Activated CD4-positive, alpha-beta T cell treated with anti-CD3 and anti-CD28 coated beads, Interleukin-2, amount 50 U/mL, for 1 hour (primary cell): ENCODE measurements around the gene SLC25A28.

Experiments used
- DNase-seq: peaks from one replicate; pipeline ENCODE4 v3.0.0-alpha.2; 2020

Gene SLC25A28, protein sequence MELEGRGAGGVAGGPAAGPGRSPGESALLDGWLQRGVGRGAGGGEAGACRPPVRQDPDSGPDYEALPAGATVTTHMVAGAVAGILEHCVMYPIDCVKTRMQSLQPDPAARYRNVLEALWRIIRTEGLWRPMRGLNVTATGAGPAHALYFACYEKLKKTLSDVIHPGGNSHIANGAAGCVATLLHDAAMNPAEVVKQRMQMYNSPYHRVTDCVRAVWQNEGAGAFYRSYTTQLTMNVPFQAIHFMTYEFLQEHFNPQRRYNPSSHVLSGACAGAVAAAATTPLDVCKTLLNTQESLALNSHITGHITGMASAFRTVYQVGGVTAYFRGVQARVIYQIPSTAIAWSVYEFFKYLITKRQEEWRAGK

DNA sequence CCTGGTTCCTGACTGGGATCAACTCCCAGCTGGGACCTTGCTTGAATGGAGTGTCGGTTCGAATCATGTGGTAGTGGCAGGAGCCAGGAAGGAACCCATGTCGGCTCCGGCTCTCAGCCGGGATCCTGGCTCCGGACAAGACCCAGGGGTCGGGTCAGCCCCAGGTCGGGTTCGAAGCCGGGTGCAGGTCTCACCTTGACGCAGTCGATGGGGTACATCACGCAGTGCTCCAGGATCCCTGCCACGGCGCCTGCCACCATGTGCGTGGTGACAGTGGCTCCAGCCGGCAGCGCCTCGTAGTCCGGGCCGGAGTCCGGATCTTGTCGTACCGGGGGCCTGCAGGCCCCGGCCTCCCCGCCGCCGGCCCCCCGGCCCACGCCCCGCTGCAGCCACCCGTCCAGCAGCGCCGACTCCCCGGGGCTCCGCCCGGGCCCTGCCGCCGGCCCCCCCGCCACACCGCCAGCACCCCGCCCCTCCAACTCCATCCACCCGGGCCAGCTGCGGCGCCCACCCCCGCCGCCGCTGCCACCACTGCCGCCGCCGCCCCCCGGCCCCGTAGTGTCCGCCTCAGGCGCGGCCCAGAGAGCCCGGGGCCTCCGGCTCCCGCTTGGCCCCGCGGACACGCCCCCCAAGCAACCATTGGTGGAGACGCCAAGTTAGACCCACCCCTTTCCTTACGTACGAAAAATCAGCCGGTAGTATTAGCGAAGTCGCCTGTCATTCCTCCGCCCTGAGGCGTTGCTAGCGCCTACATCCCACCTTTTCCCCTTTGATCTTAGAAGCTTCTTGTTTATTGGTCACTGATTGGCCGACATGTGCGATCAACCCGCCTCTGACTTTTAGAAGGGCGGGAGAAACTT, at the start of gene SLC25A28:
SLC25A28 (minus strand) TSS at position 589 of the 860 bp plus-strand sequence; CDS start at position 485, 104 bp downstream.
- DNase-seq, result peak; percentile 90

GRCh38 chr10:99667108-99667751, 47.0 kb upstream of the SLC25A28 start:
- no peak for DNase-seq

DNA sequence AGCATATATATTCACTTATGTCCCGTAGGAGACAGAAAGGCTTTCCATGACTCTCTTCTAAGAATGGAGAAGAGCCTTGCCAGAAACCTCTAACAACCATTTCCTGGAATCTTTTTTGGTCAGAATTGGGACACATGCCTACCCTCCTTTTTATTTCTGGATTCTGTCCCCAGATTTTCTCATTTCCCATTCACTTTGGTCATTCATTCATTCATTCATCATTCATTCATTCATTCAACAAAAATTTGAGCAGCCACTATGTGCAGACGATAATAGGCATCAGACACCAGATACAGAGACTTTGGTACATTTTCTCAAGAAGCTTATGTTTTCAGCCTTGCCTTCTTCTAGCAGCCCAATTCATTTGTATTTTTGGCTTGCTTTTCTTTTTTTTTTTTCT, 45.1 kb upstream of the SLC25A28 start:
- DNase-seq, result no peak

GRCh38 chr10:99661377-99661763, 41.1 kb upstream of the SLC25A28 start:
- no peak for DNase-seq

DNA sequence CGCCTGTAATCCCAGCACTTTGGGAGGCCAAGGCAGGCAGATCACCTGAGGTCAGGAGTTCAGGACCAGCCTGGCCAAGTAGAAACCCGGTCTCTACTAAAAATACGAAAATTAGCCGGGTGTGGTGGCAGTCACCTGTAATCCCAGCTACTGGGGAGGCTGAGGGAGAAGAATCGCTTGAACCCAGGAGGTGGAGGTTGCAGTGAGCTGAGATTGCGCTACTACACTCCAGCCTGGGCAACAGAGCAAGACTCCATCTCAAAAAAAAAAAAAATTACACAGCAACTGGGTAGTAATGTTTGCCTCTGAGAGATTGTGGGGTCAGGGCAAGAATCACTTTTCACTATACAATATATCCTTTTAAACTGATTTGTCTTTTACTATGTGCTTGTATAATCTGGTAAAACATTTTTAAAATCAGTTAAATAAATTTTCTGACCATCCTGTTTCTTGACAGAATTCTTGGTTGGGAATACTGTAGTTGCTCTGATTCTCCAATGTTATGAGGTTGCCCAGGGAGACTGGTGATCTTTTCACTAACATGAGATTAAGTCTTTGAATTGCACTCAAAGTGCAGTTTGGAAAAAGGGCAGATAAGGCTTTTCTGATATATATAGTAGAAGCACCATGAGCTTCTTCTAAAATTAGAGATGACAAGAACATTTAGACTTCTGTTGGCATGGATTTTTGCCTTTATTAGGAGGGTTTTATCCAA, 40.6 kb upstream of the SLC25A28 start:
- no peak for DNase-seq

DNA sequence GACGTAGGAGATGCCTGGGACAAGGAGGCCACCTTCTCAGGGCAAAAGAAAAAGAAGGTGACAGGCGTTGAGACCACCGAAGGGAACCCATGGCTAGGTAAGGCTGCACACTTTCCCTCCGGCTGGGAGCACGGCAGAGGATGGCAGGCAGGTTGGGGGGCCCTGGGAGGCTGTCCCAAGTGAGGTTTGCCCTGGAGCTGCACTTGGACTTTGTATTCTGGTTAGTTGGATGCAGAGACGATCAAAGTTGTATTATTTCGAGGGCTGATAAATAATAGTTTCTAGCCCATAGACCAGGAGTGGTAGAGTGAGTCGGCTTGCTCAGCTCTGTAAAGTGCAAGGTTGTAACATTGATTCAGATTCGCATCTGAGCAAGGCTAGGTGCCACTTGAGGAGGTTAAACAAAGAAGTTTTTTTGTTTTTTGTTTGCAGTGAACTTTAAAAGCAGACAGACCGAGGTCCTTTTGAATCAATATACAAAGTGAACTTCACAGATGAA, 39.7 kb upstream of the SLC25A28 start:
- no peak for DNase-seq

DNA sequence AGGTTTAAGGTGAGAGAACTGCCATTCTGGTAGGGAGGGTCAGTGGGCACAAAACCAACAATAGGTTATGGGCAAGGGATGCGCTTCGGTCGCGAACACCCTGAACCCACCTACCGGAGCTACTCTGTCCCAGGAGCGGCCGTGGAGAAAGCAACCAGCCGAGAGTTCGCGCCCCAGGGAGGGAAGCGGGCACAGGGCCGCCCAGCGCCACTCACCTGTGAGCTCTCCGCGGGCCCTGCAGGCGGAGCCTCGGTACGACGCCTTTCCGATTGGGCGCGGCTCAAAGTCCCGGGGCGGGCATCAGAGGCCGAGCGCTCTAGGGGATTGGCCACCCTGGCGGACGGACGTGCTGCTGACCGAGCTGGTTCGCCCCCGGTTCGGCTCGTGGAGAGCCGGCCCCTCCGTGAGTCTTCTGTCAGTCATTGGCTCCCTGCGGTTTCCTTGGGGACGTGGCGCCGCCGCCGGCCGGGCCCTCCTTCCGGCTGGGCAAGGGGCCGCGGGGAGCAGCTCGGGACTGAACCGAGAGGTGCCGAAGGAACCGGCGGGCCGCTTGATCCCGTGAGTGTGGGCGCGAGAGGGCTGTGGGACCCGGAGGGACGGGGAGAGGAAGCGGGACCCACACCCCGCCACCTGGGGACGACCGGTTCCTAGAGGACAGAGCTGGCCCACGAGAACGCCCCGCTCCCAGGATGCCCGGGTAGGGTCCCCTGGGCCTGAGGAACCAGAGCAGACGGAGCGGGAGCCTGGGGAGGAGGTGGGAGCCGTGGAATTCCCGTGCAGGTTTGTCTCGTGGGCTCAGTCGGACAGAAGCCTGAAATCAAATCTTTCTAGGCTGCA, 39.0 kb upstream of the SLC25A28 start, which contains the start of gene ENTPD7:
ENTPD7 (plus strand) TSS at position 479 of the 837 bp plus-strand sequence. CDS start 448 bp downstream, outside the sequence.
- peak; percentile 85 for DNase-seq

GRCh38 chr10:99658622-99659030, 38.4 kb upstream of the SLC25A28 start:
- DNase-seq, result peak; percentile 18

DNA sequence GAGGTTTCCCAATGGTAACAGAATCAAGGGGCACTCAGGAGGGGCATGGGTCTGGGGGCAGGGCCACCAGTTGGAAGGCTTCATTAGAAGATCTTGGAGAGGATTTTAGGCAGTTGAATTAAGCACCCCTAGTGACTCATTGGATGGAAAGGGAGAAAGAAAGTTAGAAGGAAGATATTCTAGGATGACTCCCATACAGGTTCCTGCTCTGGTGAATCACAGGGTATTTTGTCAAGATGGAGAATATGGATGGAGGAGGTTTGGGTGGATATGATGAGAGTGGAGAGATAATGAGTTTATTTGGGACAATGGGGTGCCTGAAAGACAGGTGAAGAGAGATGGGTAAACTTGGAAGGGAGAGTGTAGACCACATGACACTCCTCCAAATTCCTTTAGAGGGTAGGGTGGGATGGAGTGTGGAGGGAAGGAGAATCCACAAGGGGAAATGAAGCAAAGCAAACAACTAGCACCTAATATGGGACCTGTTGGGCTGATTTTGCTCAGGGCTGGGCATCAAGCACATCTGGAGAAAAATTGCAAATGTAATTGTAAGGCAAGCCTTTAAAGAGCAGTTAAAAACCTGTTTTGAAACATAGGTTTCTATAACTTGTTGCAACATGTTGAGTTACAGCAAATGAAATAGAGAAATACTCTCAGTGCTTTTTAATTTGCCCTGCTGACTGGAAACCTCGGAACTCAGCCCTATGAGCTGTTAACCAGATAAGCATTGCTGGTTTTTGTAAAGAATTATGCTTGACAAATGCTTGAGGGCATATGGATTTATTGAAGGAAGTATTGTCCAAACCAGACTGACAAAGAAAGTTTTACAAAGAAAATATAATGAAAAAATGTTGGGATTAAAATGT, 36.2 kb upstream of the SLC25A28 start:
- DNase-seq, result no peak

DNA sequence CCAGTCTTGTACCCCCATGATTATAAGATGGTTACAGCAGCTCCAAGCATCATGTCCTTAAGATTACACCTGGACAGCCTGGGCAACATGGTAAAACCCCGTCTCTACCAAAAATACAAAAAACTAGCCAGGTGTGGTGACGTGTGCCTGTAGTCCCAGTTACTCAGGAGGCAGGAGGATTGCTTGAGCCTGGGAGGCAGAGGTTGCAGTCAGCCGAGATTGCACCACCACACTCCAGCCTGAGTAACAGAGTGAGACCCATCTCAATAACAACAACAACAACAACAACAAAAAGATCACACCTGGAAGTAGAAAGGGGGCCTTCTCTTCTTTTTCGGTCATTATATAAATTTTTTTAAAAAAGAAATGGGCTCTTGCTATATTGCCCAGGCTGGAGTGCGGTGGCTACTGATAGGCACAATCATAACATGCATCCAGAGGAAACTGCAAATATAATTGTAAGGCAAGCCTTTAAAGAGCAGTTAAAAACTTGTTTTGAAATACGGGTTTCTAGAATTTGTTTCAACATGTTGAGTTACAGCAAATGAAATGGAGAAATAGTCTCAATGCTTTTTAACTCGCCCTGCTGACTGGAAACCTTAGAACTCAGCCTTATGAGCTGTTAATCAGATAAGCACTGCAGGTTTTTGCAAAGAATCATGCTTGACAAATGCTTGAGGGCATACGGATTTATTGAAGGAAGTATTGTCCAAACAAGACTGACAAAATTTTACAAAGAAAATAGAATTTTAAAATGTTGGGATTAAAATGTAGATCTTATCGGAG, 34.3 kb upstream of the SLC25A28 start:
- no peak for DNase-seq

DNA sequence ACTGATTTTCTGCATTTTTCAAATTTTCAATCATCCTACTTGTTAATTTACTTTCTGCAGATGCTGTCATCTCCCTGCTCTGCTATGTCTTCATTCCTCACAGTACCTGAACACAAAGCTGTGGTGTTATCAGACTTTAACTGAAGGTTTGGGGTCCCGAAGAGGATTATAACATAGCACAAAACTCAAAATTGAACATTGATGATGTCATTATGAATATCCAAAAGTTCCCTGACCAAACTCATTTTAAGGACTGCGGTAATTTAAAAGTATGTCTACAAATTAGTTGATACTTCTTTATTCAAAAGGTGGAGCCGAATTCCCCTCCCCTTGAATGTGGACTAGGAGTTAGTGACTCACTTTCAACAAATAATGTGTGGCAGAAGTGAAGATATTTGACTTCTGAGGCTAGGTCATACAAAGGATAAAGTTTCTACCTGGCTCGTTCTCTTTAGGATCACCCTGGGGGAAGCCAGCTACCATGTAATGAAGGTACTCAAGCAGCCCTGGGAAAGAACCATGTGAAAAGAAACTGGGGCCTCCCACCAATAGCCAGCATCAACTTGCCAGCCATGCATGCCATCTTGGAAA, 32.7 kb upstream of the SLC25A28 start:
- no peak for DNase-seq

GRCh38 chr10:99648717-99649116, 28.5 kb upstream of the SLC25A28 start:
- no peak for DNase-seq

GRCh38 chr10:99647601-99648151, 27.4 kb upstream of the SLC25A28 start:
- no peak for DNase-seq

DNA sequence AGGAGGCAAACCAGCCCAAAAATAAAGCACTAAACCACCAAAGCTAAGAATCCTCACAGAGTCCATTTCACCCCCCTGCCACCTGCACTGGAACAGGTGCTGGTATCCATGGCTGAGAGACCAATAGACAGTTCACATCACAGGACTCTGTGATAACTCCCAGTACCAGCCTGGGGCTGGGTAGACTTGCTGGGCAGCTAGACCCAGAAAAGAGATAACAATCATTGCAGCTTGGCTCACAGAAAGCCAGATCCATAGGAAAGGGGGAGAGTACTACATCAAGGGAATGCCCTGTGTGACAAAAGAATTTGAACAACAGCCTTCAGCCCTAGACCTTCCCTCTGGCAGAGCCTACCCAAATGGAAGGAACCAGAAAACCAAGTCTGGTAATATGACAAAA, 13.6 kb upstream of the SLC25A28 start:
- no peak for DNase-seq

GRCh38 chr10:99631496-99631895, 11.3 kb upstream of the SLC25A28 start:
- no peak for DNase-seq

DNA sequence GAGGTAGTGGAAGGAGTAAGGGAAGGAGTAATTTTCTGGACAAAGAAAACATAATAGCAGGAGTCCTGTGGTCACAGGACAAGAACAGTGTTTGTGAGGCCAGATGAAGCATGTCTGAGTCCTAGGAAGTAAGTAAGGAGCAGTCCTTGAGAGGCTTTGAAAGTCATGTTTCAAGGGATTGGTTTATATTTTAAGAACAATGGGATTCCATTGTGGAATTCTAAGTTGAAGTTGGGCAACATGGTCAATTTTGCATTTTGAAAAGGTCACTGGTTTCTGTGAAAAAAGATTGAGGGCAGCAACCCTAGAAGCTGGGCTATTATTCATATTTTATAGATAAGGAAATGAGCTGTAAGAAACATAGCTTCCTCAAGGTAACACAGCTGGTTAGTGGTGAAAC, 10.8 kb upstream of the SLC25A28 start:
- no peak for DNase-seq

DNA sequence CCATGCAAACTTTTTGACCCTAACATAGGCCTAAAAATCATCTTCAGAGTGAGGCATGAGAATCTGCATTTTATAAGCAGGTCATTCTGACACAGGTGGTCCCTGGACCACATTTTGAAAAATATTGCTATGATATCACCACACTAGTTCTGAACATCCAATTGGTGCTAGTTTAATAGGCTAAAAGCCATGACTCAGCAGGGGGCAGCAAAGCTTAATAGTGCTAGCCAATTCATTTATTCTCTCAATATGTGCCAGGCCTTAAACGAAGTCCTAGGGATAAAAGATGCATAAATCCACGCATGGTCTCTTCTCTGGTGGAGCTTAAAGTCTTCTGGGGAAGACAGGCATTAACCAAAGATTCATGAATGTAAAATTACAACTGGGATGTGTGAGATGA, 10.2 kb upstream of the SLC25A28 start:
- DNase-seq, result no peak

DNA sequence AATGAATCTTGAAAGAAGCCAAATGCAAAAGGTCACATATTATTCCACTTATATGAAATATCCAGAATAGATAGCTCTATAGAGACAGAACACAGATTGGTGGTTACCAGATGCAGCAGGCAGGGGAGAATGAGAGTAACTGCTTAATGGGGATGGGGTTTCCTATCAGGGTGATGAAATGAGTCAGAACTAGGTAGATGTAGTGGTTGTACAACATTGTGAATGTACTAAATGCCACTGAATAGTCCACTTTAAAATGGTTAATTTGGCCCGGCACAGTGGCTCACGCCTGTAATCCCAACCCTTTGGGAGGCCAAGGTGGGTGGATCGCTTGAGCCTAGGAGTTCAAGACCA, 9.4 kb upstream of the SLC25A28 start:
- DNase-seq, result no peak
